Measurements from ENCODE around the gene CYP26B1.

DNA sequence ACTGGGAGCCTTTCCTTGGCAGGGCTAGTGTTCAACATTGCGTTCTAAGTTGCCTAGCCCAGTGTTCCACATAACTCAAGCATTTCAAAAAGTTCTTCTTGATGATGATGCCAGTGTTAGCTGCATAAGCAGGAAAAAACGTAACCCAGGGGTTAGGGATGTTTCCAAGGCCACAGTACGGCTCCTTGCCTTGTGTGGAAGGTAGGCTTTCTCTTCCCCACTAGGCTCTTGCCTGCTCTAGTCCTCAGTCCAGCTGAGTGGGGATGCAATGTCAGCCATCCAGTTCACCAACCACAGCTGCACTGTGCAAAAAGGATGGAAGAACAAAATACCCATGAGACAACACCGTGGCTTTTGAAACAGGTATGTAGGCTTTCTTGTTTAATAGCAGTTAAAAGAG is 28.0 kb upstream of the CYP26B1 start:
- no peak for TF ChIP-seq GATA2 (IDR thresholded peaks at IDR 0.05; ENCODE audit: low read depth, low read length)
- no peak for TF ChIP-seq GATA3 (IDR thresholded peaks at IDR 0.05; ENCODE audit: low read depth, low read length)
